Measurements from ENCODE around the gene RASSF4. TPM values are rescaled to one million over a fixed set of nuclear protein-coding genes. Genes with fewer than 3 reads are reported as not detected.

The RASSF4 gene
- 10 to 100 TPM in 1 of 2 donors, 1 to 10 TPM in 1; 8.2 to 26.9 TPM for total RNA-seq
- polyA plus RNA-seq, result 10 to 100 TPM; 12.4 to 12.5 TPM

GRCh38 chr10:44959247-44960087 lies at the start of gene RASSF4:
Gene RASSF4, plus strand, starts transcription at chr10:44959802. Its CDS starts 10,401 bp downstream, at chr10:44970203.
- Histone ChIP-seq H3K4me3 (ENCODE audit: low read depth in 1 of 3, low read length in 3 of 3) (peak within 1 kb of the TSS; percentile 75 to 84 (median 75)), H3K4me1 (ENCODE audit: control insufficient read depth in 4 of 4, insufficient read depth in 4 of 4, low read length in 3 of 4) (peaks cover 12 to 41% (median 19%) of the 10 kb centered on the region in 4 donors), H3K9me3 (ENCODE audit: control insufficient read depth in 4 of 4, low read length in 3 of 4) (no peaks in the 10 kb centered on the region), H3K27me3 (ENCODE audit: control insufficient read depth in 4 of 4, insufficient read depth in 4 of 4, low read length in 3 of 4) (no peaks in the 10 kb centered on the region), H3K9ac (ENCODE audit: low read depth in 1 of 2, low read length in 2 of 2) (peak within 1 kb of the TSS; percentile 45 to 61), H3K36me3 (ENCODE audit: control insufficient read depth in 4 of 4, insufficient read depth in 3 of 4, low read depth in 1 of 4, low read length in 3 of 4) (no peaks in the 10 kb centered on the region), H3K27ac (ENCODE audit: low read depth in 1 of 2, low read length in 2 of 2) (peak within 1 kb of the TSS; percentile 90 to 91)
- under 1% methylated on average over 74 of the region's 74 CpGs for WGBS
- TF ChIP-seq RXRA (IDR thresholded peaks at IDR 0.05) (peak; percentile 63 to 72), ATF3 (IDR thresholded peaks at IDR 0.05) (no peak), TAF1 (conservative IDR thresholded peaks at IDR 0.05) (peak; percentile 43), CTCF (IDR thresholded peaks at IDR 0.05; ENCODE audit: low read depth, low read length, missing input control) (no peak), RAD21 (IDR thresholded peaks at IDR 0.05) (peak in 1 of 2 donors; percentile 15), FOXA1 (IDR thresholded peaks at IDR 0.05) (peak; percentile 18), YY1 (IDR thresholded peaks at IDR 0.05) (peak; percentile 79), GABPA (IDR thresholded peaks at IDR 0.05 in 1 of 2, conservative IDR thresholded peaks at IDR 0.05 in 1 of 2) (peak in 1 of 2 donors; percentile 46), HNF4A (conservative IDR thresholded peaks at IDR 0.05) (peak; percentile 60 to 73), EGR1 (IDR thresholded peaks at IDR 0.05; ENCODE audit: low read depth in 2 of 2) (no peak), REST (IDR thresholded peaks at IDR 0.05) (peak; percentile 50)
- peak; percentile 90 for DNase-seq (ENCODE audit: low spot score)

GRCh38 chr10:44909910-44910309 lies 49.7 kb upstream of the RASSF4 start:
- 87% methylated on average over 1 of the region's 1 CpG for WGBS
- H3K36me3 ChIP-seq (ENCODE audit: control insufficient read depth in 4 of 4, insufficient read depth in 3 of 4, low read depth in 1 of 4, low read length in 3 of 4), result no peaks in the 10 kb centered on the region
- DNase-seq (ENCODE audit: low spot score), result no peak
- H3K4me3 ChIP-seq (ENCODE audit: low read depth in 1 of 3, low read length in 3 of 3), result no peak overlapping the region
- H3K9ac ChIP-seq (ENCODE audit: low read depth in 1 of 2, low read length in 2 of 2), result no peak overlapping the region
- peaks cover 3 to 12% (median 8%) of the 10 kb centered on the region in 4 donors for H3K4me1 ChIP-seq (ENCODE audit: control insufficient read depth in 4 of 4, insufficient read depth in 4 of 4, low read length in 3 of 4)
- no peak overlapping the region for H3K27ac ChIP-seq (ENCODE audit: low read depth in 1 of 2, low read length in 2 of 2)
- no peaks in the 10 kb centered on the region for H3K27me3 ChIP-seq (ENCODE audit: control insufficient read depth in 4 of 4, insufficient read depth in 4 of 4, low read length in 3 of 4)
- H3K9me3 ChIP-seq (ENCODE audit: control insufficient read depth in 4 of 4, low read length in 3 of 4), result no peaks in the 10 kb centered on the region
- no peak for TF ChIP-seq ZBTB33 (IDR thresholded peaks at IDR 0.05)
- no peak for TF ChIP-seq ATF3 (IDR thresholded peaks at IDR 0.05)
- no peak for TF ChIP-seq CTCF (IDR thresholded peaks at IDR 0.05; ENCODE audit: low read depth, low read length, missing input control)
- TF ChIP-seq MAX (IDR thresholded peaks at IDR 0.05), result no peak
- no peak for TF ChIP-seq REST (IDR thresholded peaks at IDR 0.05)
- TF ChIP-seq FOXA1 (IDR thresholded peaks at IDR 0.05), result no peak
- no peak for TF ChIP-seq FOXA2 (IDR thresholded peaks at IDR 0.05)
- no peak for TF ChIP-seq SP1 (IDR thresholded peaks at IDR 0.05)
